Parathyroid adenoma (tissue), 2 donors: ENCODE data around the gene C1QTNF7.

Experiments
- H2AFZ ChIP-seq: fragments of 300-600 bp; sonication (generic); one replicate; pipeline ENCODE4 v1.7.0; 2017; ENCODE audit warnings: antibody characterized with exemption, mild to moderate bottlenecking
- H3K27ac ChIP-seq: fragments of 300-600 bp; sonication (generic); one replicate; pipeline ENCODE4 v1.7.0; 2017
- H3K27me3 ChIP-seq: fragments of 300-600 bp; sonication (generic); one replicate; pipeline ENCODE4 v1.7.0; 2017; ENCODE audit warnings: low read length; ENCODE audit not compliant: control insufficient read depth, insufficient read depth
- H3K36me3 ChIP-seq: fragments of 300-600 bp; sonication (generic); one replicate; pipeline ENCODE4 v1.7.0; 2017; ENCODE audit warnings: low read length; ENCODE audit not compliant: control insufficient read depth, insufficient read depth
- H3K4me1 ChIP-seq: fragments of 300-600 bp; sonication (generic); one replicate; pipeline ENCODE4 v1.7.0; 2017; ENCODE audit warnings: control low read depth
- H3K4me2 ChIP-seq: fragments of 300-600 bp; sonication (generic); one replicate; pipeline ENCODE4 v1.7.0; 2017; ENCODE audit warnings: low read length
- H3K4me3 ChIP-seq: fragments of 300-600 bp; sonication (generic); one replicate; pipeline ENCODE4 v1.7.0; 2017; ENCODE audit warnings: low read depth, low read length
- H3K79me2 ChIP-seq: fragments of 300-600 bp; sonication (generic); one replicate; pipeline ENCODE4 v1.7.0; 2017; ENCODE audit warnings: control low read depth
- H3K9ac ChIP-seq: fragments of 300-600 bp; sonication (generic); one replicate; pipeline ENCODE4 v1.7.0; 2017; ENCODE audit warnings: mild to moderate bottlenecking
- H3K9me3 ChIP-seq: fragments of 300-600 bp; sonication (generic); one replicate; pipeline ENCODE4 v1.7.0; 2017; ENCODE audit warnings: low read length; ENCODE audit not compliant: control insufficient read depth
- TF ChIP-seq, protein P1 (sequence below): fragments of 300-600 bp; sonication (generic); IDR thresholded peaks from one replicate; pipeline ENCODE4 v1.7.0; 2017; ENCODE audit warnings: antibody characterized with exemption, mild to moderate bottlenecking
- donor health status: primary hyperparathyroidism.

Gene C1QTNF7

DNA sequence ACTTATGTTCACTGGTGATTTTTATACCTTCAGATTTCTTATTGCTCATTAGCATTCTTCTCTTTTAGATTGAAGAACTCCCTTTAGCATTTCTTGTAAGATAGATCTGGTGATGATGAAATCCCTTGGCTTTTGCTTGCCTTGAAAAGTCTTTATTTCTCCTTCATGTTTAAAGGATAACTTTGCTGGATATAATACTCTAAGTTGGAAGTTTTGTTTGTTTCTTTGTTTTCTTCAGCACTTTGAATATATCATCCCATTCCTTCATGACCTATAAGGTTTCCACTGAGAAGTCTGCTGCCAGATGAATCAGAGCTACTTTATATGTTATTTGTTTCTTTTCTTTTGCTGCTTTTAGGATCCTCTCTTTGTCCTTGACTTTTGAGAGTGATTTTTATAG, 60.3 kb downstream of the C1QTNF7 start:
- TF ChIP-seq, protein P1, sequence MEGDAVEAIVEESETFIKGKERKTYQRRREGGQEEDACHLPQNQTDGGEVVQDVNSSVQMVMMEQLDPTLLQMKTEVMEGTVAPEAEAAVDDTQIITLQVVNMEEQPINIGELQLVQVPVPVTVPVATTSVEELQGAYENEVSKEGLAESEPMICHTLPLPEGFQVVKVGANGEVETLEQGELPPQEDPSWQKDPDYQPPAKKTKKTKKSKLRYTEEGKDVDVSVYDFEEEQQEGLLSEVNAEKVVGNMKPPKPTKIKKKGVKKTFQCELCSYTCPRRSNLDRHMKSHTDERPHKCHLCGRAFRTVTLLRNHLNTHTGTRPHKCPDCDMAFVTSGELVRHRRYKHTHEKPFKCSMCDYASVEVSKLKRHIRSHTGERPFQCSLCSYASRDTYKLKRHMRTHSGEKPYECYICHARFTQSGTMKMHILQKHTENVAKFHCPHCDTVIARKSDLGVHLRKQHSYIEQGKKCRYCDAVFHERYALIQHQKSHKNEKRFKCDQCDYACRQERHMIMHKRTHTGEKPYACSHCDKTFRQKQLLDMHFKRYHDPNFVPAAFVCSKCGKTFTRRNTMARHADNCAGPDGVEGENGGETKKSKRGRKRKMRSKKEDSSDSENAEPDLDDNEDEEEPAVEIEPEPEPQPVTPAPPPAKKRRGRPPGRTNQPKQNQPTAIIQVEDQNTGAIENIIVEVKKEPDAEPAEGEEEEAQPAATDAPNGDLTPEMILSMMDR, result no peak
- Histone ChIP-seq H3K27ac (no peak overlapping the region), H3K36me3 (no peaks in the 10 kb centered on the region), H3K9me3 (peaks cover 3% of the 10 kb centered on the region), H3K4me2 (no peak overlapping the region), H3K27me3 (no peaks in the 10 kb centered on the region), H3K4me3 (no peak overlapping the region), H3K79me2 (no peaks in the 10 kb centered on the region), H3K9ac (no peak overlapping the region), H2AFZ (no peak overlapping the region), H3K4me1 (no peaks in the 10 kb centered on the region)

DNA sequence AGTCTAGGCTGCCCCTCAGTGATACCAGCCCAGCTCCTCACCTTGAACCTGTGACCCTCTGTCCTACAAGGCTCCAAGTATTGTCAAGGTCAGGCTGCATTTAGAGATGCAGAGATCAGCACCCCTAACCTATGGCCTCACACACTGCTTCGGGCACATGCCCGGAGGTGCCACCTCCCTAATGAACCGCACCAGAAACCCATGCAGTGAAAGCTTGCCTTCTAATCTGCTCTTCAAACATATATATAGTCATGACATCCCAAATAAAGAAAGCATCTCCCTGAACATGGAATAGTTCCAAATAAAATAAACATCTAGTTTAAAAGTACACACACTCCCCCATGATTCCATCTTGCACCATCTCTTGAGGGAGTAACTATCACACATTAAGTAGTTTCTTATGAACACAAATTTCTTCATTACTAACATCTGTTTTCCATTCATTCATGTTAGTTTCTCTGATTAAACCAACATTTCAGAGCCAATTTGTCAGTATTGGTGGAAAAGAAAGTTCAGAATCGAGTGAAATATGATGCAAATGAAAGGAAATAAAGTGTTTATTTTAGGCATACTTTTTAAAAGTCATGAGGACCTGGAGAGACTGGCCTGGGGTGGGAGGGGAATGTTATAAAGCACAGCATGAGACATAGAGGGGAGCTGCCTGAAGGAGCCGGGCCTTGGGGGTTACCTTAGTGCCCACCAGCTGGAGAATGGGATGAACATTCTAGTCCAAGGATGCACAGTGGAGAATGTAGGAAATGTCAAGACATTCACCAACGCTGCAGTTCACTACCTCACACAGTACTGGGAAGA, 61.0 kb downstream of the C1QTNF7 start:
- no peak overlapping the region for H3K9ac ChIP-seq
- H3K79me2 ChIP-seq, result no peaks in the 10 kb centered on the region
- peaks cover 3% of the 10 kb centered on the region for H3K9me3 ChIP-seq
- no peaks in the 10 kb centered on the region for H3K27me3 ChIP-seq
- H3K36me3 ChIP-seq, result no peaks in the 10 kb centered on the region
- H3K27ac ChIP-seq, result no peak overlapping the region
- no peak overlapping the region for H2AFZ ChIP-seq
- no peaks in the 10 kb centered on the region for H3K4me1 ChIP-seq
- TF ChIP-seq, protein P1, result no peak
- no peak overlapping the region for H3K4me2 ChIP-seq
- no peak overlapping the region for H3K4me3 ChIP-seq

DNA sequence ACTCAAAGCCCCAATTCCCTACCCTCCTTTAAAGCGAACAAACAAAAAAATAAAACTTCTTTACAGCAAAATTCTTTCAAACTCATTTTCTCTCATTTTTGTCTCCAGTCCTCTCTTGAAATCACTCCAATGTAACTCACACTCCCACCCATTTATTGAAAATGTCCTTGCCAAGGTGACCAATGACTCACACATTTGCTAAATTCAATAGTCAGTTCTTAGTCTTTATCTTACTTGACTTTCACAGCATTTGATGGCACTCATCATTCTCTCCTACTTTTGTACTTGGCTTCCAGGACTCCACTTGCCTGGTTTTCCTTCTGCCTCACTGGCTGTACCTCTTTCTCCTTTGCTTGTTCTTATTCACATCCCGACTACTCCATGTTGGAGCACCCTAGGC, 61.7 kb downstream of the C1QTNF7 start:
- H3K4me3 ChIP-seq, result no peak overlapping the region
- no peak overlapping the region for H3K9ac ChIP-seq
- TF ChIP-seq, protein P1, result no peak
- H3K4me1 ChIP-seq, result no peaks in the 10 kb centered on the region
- no peaks in the 10 kb centered on the region for H3K36me3 ChIP-seq
- H3K27ac ChIP-seq, result no peak overlapping the region
- no peaks in the 10 kb centered on the region for H3K79me2 ChIP-seq
- peaks cover 3% of the 10 kb centered on the region for H3K9me3 ChIP-seq
- H2AFZ ChIP-seq, result no peak overlapping the region
- H3K4me2 ChIP-seq, result no peak overlapping the region
- no peaks in the 10 kb centered on the region for H3K27me3 ChIP-seq

DNA sequence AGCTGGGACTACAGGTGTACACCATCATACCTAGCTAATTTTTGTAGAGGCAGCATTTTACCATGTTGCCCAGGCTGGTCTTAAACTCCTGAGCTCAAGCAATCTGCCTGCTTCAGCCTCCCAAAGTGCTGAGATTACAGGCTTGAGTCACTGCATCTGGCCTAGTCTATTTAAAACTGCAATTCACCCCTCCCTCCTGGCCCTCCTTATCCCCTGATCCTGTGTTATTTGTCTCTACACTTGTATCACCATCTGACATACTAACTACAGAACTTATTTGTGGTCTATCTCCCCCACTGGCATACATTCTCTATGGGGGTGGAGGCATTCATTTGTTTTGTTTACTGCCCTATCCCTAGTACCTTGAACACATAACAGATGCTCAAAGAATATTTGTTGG, 65.6 kb downstream of the C1QTNF7 start:
- H3K4me1 ChIP-seq, result no peaks in the 10 kb centered on the region
- H3K79me2 ChIP-seq, result no peaks in the 10 kb centered on the region
- H3K9me3 ChIP-seq, result no peaks in the 10 kb centered on the region
- no peaks in the 10 kb centered on the region for H3K36me3 ChIP-seq
- H3K9ac ChIP-seq, result no peak overlapping the region
- H3K4me2 ChIP-seq, result no peak overlapping the region
- TF ChIP-seq, protein P1, result no peak
- H3K27me3 ChIP-seq, result no peaks in the 10 kb centered on the region
- H3K27ac ChIP-seq, result no peak overlapping the region
- no peak overlapping the region for H3K4me3 ChIP-seq
- no peak overlapping the region for H2AFZ ChIP-seq

DNA sequence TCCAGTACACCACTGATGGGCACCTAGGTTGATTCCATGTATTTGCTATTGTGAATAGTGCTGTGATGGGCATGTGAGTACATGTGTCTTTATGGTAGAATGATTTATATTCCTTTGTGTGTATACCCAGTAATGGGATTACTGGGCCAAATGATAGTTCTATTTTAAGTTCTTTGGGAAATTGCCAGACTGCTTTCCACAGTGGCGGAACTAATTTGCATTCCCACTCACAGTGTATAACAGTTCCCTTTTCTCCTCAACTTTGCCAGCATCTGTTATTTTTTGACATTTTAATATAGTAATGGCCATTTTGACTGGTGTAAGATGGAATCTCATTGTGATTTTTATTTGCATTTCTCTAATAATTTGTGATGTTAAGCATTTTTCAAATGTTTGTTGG, 67.8 kb downstream of the C1QTNF7 start:
- Histone ChIP-seq H3K9ac (no peak overlapping the region), H3K9me3 (no peaks in the 10 kb centered on the region), H3K27me3 (no peaks in the 10 kb centered on the region), H2AFZ (no peak overlapping the region), H3K79me2 (no peaks in the 10 kb centered on the region), H3K27ac (no peak overlapping the region), H3K4me2 (no peak overlapping the region), H3K36me3 (no peaks in the 10 kb centered on the region), H3K4me3 (no peak overlapping the region), H3K4me1 (no peaks in the 10 kb centered on the region)
- TF ChIP-seq, protein P1, result no peak
